DOHH2 (cell line): ENCODE data around the gene ZBTB7C.

Source experiments
- CTCF ChIP-seq: fragments of 200-600 bp; sonication (generic); IDR thresholded peaks from one replicate; pipeline ENCODE4 v1.5.1; 2014; ENCODE audit warnings: antibody characterized with exemption, mild to moderate bottlenecking, low read depth, low read length; ENCODE audit not compliant: poor library complexity, severe bottlenecking
- EZH2phosphoT487 ChIP-seq: fragments of 200-600 bp; sonication (generic); IDR thresholded peaks from 2 replicates; pipeline ENCODE4 v1.6.1; 2017; ENCODE audit warnings: borderline replicate concordance, mild to moderate bottlenecking, antibody characterized with exemption, low read length, moderate library complexity, mixed read lengths

GRCh38 chr18:48036226-48036625 lies 373.0 kb downstream of the ZBTB7C start:
- no peak for TF ChIP-seq CTCF
- no peak for TF ChIP-seq EZH2phosphoT487
